Lung (tissue), 12 donors: ENCODE results near the gene GPC6. TPM values are rescaled to one million over a fixed set of nuclear protein-coding genes. Genes with fewer than 3 reads are reported as not detected.

Experiments
- ATAC-seq: fragments of 200-7000 bp; cut with Tn5 transposase; one replicate; pipeline ENCODE4 v1.9.1; 2020; ENCODE audit warnings: moderate number of reproducible peaks; ENCODE audit not compliant: insufficient read depth, low FRiP score
- DNase-seq, 3 donors: peaks; one replicate each; pipeline ENCODE4 v3.0.0-alpha.2; 2013 to 2017
- H3K27ac ChIP-seq, 2 donors: one replicate each; pipeline ENCODE4 v1.5.1; 2013; ENCODE audit warnings: mild to moderate bottlenecking in 2 of 2, moderate library complexity in 2 of 2, control low read depth in 1 of 2, inconsistent platforms in 1 of 2, low read depth in 1 of 2, low read length in 1 of 2
- H3K27me3 ChIP-seq, 3 donors: one replicate each; pipeline ENCODE4 v1.5.1; 2013; ENCODE audit warnings: low read length in 2 of 3; ENCODE audit not compliant: control insufficient read depth in 3 of 3, insufficient read depth in 3 of 3
- H3K36me3 ChIP-seq, 4 donors: one replicate each; pipeline ENCODE4 v1.5.1; 2013; ENCODE audit warnings: low read length in 4 of 4, mild to moderate bottlenecking in 1 of 4, moderate library complexity in 1 of 4; ENCODE audit not compliant: control insufficient read depth in 4 of 4, insufficient read depth in 4 of 4
- H3K4me1 ChIP-seq, 5 donors: one replicate each; pipeline ENCODE4 v1.5.1; 2013; ENCODE audit warnings: low read length in 5 of 5, mild to moderate bottlenecking in 2 of 5, moderate library complexity in 1 of 5; ENCODE audit not compliant: control insufficient read depth in 5 of 5, insufficient read depth in 5 of 5
- H3K4me3 ChIP-seq: one replicate; pipeline ENCODE4 v1.5.1; 2013; ENCODE audit warnings: mild to moderate bottlenecking, control low read depth, moderate library complexity
- H3K9ac ChIP-seq, 2 donors: one replicate each; pipeline ENCODE4 v1.5.1; 2013; ENCODE audit warnings: low read length in 2 of 2, control low read depth in 1 of 2; ENCODE audit not compliant: insufficient read depth in 1 of 2
- H3K9me3 ChIP-seq, 4 donors: one replicate each; pipeline ENCODE4 v1.5.1; 2013; ENCODE audit warnings: low read length in 3 of 4, mild to moderate bottlenecking in 1 of 4, moderate library complexity in 1 of 4; ENCODE audit not compliant: control insufficient read depth in 4 of 4, insufficient read depth in 3 of 4
- CTCF ChIP-seq: IDR thresholded peaks from 2 replicates; pipeline ENCODE4 v1.5.1; 2012; ENCODE audit warnings: mild to moderate bottlenecking; ENCODE audit errors: control extremely low read depth, extremely low read depth
- WGBS, 2 donors: extraction: QIAGEN DNeasy Blood & Tissue Kit; methylation state at CpG; one replicate each; pipeline ENCODE4 v1.1.7; 2013; 5-methylcytosine and 5-hydroxymethylcytosine counted together
- polyA plus RNA-seq, 2 donors: library from polyadenylated mRNA; stranded (reverse); fragments of 200-250 nt; gene quantifications; one replicate each; pipeline ENCODE4 v1.2.1, GENCODE V29; 2013
- total RNA-seq, 2 donors: library from RNA; depleted of rRNA in 1 of 2; stranded (reverse); fragments of >200 nt in 1 of 2; gene quantifications; one replicate each; pipeline ENCODE4 v1.2.1, GENCODE V29; 2014 to 2021
- donor health status: control.
- donor health status: control.
- donor health status: Bipolar disorder and iron deficiency.
- donor health status: healthy.
- donor health status: DM: yes; HTN: yes; CAD: no.

Gene GPC6
- total and polyA plus RNA-seq, 4 donors = 0.45 to 31.4 (median 4.8) TPM

GRCh38 chr13:93230261-93230855 is 3.8 kb downstream of the GPC6 start:
- no peak for DNase-seq
- Histone ChIP-seq H3K9me3 (peaks cover 0 to 3% (median 0%) of the 10 kb centered on the region in 4 donors), H3K9ac (no peak overlapping the region), H3K27ac (no peak overlapping the region), H3K36me3 (no peaks in the 10 kb centered on the region), H3K4me1 (peaks cover 0 to 25% (median 0%) of the 10 kb centered on the region in 5 donors), H3K4me3 (no peak overlapping the region), H3K27me3 (no peaks in the 10 kb centered on the region)
- ATAC-seq = no peak
- TF ChIP-seq CTCF = no peak

GRCh38 chr13:93231867-93232266 is 5.3 kb downstream of the GPC6 start:
- Histone ChIP-seq H3K36me3 (no peaks in the 10 kb centered on the region), H3K4me3 (no peak overlapping the region), H3K9ac (no peak overlapping the region), H3K27me3 (no peaks in the 10 kb centered on the region), H3K9me3 (peaks cover 0 to 5% (median 0%) of the 10 kb centered on the region in 4 donors), H3K4me1 (peaks cover 0 to 16% (median 0%) of the 10 kb centered on the region in 5 donors), H3K27ac (no peak overlapping the region)
- DNase-seq = peak in 1 of 3 donors; percentile 28
- WGBS, 2 donors = 69 to 83% methylated on average over 3 of the region's 3 CpGs
- no peak for ATAC-seq
- no peak for TF ChIP-seq CTCF

GRCh38 chr13:93233997-93234416 is 7.4 kb downstream of the GPC6 start:
- peaks cover 0 to 16% (median 0%) of the 10 kb centered on the region in 5 donors for H3K4me1 ChIP-seq
- no peaks in the 10 kb centered on the region for H3K27me3 ChIP-seq
- 53 to 61% methylated on average over 3 of the region's 3 CpGs for WGBS, 2 donors
- H3K9me3 ChIP-seq = peaks cover 0 to 11% (median 1%) of the 10 kb centered on the region in 4 donors
- no peak for TF ChIP-seq CTCF
- no peak overlapping the region for H3K27ac ChIP-seq
- H3K9ac ChIP-seq = no peak overlapping the region
- ATAC-seq (no peak), DNase-seq (no peak)
- H3K36me3 ChIP-seq = no peaks in the 10 kb centered on the region
- H3K4me3 ChIP-seq = no peak overlapping the region

- Histone ChIP-seq H3K36me3 (no peaks in the 10 kb centered on the region), H3K27me3 (no peaks in the 10 kb centered on the region), H3K27ac (no peak overlapping the region), H3K4me1 (peaks cover 0 to 12% (median 0%) of the 10 kb centered on the region in 5 donors), H3K9ac (no peak overlapping the region), H3K4me3 (no peak overlapping the region), H3K9me3 (peaks cover 0 to 12% (median 1%) of the 10 kb centered on the region in 4 donors)
- no peak for DNase-seq
- ATAC-seq = no peak
- no peak for TF ChIP-seq CTCF
These were observed 7.9 kb downstream of the GPC6 start for GRCh38 chr13:93234459-93234858.
